HG03135 (cell line): ENCODE measurements around the gene OR2V2.
"Not testable (repeated sequence)": the region's sequence is repeated elsewhere in the genome, so short reads cannot be mapped to it uniquely, and the experiment has no call there.

Source experiments
- ATAC-seq: cut with Tn5 transposase; IDR thresholded peaks from one replicate; pipeline ENCODE4 v1.9.1; 2021; ENCODE audit warnings: mild to moderate bottlenecking, moderate library complexity; ENCODE audit not compliant: unreplicated experiment

The OR2V2 gene

DNA sequence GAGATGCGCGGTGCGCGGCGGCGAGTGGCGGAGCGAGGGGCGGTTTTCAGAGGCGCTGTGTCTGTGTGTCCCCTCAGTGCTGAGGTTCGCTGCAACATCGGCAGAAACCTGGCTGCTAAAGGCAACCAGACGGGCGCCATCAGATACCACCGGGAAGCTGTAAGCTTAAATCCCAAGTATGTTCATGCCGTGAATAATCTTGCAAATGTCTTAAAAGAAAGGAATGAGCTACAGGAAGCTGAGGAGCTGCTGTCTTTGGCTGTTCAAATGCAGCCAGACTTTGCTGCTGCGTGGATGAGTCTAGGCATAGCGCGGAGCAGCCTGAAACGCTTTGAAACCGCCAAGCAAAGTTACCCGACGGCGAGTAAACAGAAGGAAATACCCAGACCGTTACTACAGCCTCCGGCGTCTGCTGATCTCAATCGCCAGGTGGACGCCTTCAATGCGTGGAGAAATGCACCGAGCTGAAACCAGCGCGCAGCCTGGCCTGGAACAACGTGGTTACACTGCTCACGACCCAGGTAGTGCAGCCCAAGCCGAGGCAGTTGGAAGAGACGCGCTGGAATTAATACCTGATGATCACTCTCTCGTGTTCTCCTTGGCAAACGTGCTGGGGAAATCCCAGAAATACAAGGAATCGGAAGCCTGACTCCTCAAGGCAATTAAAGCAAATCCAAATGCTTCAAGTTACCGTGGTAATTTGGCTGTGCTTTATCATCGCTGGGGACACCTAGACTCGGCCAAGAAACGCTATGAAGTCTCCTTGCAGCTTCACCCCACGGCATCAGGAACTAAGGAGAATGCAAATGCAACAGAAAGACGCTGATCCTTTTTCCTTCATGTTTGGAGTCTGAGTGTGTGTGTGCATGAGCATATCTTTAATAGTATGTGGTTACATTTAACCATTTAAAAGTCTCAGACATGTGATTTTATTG, 32.3 kb upstream of the OR2V2 start:
- no peak for ATAC-seq

DNA sequence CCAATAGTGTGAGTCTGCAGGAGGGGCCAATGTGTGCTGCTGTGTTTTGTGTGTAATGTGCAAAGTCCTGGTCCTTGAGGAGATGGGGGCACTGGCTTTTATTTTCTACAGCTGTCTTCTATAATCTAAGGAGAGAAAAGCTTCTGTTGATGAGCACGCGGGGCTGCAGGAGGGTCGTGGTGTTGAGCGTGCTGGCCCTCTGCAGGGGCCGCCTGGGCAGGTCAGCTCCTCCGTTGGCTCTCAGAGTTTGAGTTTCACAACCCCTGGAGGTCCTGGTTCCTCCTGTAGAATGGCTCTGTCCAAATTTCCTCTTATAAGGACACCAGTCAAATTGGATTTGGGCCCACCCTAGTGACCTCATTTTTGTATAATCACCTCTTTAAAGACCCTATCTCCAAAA, 29.0 kb upstream of the OR2V2 start:
- no peak for ATAC-seq

DNA sequence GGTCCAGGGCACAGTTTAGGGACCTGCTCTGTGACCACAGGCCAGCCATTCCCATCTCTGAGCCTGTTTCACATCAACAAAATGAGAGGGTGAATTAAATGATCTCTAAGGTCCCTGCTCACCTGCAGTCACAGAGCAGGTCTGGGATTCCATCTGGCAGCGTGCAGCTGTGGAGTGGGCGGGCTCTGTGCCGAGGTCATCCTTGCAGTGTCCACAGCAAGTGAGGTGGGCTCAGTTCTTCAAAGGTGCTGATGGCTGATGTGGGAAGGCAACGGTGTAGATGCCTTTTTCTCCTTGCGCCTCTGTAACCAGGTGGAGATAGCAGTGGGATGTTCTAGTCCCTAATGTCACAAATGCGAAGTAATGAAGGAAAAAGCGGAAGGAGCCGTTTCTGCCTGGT, 28.3 kb upstream of the OR2V2 start:
- no peak for ATAC-seq

DNA sequence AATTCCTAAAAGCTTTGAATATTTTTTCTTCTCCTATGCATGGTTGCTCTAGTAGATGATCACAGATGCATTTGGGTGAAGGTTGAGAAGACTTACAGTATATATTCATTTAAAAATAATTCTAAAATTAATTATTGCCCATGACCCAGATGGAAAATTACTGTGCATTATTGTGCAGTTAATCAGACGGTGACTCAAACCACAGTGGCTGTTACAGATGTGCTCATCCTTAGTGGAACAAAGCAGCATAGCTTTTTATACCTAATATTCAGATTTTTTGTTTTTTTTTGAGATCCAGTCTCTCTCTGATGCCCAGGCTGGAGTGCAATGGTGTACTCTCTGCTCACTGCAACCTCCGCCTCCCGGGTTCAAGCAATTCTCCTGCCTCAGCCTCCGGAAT, 27.1 kb upstream of the OR2V2 start:
- ATAC-seq: no peak

DNA sequence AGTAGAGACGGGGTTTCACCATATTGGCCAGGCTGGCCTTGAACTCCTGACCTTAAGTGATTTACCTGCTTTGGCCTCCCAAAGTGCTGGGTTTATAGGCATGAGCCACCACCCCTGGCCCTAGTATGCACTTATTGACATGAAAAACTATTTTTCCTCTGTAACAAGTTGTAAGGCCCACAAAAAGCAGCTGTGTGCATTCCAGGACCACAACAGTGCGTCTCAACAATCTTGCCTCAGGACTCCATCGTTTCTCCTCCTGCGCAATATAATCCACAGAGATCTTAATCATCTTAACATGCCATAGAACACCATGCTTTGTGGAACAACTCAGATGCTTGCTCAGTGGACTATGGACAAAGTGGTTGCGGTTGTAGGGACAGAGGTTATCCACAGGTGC, 26.6 kb upstream of the OR2V2 start:
- no peak for ATAC-seq

DNA sequence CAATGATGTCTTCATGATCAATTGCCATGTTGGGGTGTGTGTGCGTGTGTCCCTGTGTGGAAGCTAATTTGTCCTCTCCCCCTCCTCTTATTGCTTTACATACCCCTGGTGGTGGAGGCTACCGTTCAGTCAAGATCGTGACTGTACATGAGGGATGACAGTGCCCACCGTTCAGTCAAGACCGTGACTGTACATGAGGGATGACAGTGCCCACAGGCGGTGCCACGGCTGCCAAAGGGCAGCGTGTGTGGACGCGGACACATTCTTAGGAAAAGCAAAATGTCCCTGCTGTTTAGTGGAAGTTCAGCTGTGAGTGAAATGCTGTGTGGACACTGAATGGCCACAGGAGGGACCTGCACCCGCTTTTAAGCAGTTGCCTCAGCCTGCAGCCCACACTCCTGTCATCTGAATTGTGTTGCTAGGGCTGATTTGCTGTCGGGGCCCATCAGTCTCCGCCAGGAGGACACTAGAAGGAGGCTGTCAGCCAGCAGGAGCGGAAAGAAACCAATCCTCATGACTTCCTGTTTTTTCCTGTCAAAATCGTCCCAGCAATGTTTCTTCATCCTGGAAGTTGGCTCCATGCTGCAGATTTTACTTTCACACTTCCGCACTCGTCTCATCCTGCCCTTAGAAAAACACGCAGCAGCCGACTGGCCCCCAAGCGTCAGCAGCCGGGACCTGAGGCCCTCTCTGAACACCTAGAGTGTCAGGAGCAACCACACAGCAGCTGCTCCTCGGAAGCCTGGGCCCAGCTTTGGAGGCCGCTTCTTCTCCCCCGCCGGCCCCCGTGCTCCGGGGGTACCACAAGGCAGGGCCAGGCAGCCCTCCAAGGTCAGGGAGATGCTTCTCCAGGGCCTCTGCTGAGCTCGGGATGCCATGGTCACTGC, 25.5 kb upstream of the OR2V2 start:
- no peak for ATAC-seq

DNA sequence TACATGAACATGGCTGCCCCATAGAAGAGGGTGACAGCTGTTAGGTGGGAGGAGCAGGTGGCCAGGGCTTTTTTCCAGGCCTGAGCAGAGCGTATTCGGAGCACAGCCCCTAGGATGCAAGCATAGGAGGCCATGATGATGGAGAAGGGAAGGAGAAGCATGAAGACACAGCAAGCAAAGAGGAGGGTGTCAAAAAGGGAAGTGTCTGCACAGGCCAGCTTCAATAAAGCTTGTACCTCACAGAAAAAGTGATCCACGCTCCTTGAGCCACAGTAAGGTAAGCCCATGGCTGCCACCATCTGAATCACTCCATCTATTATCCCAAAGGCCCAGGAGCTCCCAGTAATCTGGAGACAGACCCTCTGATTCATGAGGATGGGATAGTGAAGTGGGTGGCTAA, 22.9 kb upstream of the OR2V2 start:
- ATAC-seq: no peak

DNA sequence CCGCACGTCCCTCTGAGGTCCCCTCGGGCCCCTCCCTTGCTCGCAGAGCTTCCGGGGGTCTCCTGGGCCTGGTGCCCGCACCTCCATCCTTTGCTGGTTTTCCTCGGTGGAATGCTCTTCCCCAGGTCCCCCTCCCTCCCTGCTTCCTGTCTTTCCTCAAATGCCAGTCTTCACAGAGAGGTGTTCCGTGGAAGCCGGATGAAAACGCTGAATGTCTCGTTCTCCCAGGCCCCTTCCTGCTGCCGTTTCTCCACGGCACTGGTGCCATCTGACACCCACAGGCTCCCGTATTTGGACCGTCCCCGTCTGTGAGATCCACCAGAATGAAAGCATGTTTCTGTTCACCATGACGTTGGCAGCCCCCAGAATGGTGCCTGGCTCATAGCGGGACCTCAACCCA, 20.5 kb upstream of the OR2V2 start:
- no peak for ATAC-seq

DNA sequence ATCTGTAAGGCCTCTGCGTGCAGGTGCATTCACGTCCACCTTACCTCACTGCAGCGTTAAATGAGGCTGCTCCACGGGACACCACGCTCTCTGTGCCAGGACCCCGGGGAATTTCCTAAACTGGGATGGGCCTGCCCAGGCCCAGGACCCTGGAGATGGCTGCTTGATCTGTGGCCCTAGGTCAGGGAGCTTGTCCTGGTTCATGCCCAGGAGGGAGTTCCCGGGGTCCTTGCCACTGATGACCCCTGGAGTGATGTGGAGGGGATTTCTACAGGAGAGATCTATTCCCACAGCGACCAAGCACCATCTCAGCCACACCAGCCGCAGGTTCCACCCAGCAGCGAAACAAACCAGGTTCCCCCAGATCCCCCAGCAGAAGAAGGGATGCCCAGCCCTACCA, 19.9 kb upstream of the OR2V2 start:
- ATAC-seq: no peak

DNA sequence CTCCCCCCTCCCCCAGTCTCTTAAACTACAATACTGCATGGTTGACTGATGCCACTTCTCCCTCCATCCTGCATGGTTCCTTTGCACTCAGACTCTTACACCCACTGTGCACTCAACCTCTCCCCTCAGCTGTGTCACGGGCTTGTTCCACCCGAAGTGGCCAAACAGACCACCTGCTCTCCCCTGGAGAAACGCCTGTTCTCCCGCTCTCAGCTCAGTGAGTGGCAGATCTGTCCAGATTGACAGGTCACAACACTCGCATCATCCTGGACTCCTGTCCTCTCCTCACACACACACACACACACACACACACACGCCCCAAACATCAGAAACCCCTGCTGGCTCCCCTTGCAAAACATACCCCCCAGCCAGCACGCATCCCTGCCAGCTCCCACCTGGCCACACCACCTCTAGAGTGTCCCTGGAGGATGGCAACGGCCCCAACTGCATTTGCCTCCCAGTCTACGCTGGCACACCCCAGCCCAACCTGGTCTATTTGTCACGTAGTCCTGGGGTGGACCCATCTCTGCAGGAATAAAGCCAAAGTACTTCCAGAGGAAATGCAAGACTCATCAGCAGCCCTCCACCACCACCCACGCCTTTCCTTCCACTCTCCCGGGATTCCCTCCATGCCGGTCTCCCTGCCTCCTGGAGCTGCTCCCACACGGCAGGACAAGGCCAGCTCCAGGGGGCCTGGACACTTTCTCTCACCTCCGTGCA, 19.3 kb upstream of the OR2V2 start:
- no peak for ATAC-seq

DNA sequence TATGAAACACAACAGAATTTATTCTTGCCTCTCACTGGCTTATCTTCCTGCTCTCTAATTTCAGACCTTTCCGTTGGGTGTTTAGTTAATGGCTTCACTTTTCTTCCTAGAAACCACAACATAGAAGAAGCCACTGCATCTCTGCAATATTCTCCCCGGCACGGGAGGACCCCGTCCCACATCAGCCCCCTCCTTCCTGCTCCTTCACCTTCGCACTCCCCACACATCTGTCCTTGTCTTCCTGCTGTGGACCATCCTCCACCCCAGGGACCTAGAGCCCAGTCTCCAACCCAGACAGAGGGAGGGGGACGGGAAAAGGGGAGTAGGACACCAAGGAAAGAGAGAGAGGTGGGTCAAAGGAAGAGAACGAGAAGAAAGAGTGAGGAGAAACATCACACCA, 17.8 kb upstream of the OR2V2 start:
- no peak for ATAC-seq

DNA sequence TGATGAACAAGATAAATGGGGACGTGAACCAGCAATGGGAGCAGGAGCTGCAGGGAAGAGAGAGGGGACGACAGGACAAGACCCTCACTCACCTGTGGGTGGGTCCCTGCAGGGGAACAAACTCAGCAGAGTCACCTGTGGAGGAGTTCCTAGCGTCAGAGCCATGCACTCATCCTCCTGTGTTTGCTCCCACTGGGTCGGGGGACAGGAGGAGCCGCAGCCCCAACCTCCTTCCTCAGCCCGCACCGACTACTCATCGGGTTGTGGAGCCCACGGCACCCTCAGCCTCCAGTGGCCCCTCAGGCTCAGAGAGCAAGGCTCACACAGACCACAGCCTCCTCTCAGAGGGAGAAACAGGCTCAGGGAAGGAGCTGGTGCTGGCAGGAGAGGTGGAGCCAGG, 17.3 kb upstream of the OR2V2 start:
- not testable (repeated sequence) for ATAC-seq

DNA sequence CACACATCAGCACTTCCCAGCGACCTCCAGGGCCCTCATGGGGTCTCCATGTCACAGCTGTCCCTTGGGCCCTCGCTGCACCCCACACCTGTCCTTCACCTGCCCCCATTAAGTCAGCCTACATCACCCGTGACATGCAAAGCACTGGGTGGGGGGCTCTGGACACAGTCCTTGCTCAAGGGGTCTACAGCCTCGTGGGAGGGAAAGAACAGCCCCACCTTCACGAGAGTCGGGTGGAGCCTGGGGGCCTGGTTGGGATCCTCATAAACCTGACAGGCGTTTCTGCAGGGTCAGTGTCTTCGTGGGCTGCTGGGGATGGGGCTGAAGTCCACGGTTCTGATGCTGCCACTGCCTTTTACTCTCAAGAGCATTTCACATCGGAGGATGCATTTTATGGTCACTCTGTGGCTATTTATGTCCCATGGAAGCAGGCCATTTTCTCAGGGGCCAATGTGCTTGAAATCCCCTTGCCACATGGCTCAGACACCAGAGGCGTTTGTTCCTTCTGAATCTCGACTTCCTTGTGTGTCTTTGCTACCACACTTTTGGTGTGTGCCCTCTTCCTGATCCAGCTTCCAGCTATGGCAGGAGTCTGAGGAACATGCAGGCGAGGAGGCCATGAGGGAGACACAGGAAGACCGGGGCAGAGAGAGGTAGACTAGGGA, 16.4 kb upstream of the OR2V2 start, which contains the start of gene OR2V1:
Gene OR2V1, minus strand, starts transcription at position 338 of the 665 bp plus-strand sequence. CDS start 5,865 bp downstream, outside the sequence.
- no peak for ATAC-seq

DNA sequence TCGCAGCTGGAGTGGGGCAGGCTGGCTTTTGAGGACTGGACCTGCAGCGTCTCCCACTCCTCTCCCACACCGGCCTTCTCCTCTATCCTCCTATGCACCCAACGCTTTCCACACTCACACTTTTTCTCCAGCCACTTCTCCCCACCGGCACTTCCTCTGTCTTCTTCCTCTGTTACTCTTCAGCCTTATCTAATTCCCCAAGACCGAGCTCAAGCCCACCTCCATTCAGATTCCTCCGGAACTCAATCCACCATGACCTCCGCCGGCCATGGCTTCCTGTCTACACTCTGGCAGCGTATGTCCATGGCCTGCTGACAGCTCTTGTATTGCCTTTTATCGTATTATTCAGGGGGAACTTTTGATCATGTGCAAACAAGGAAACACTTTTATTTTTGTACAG, 15.9 kb upstream of the OR2V2 start:
- ATAC-seq: no peak

DNA sequence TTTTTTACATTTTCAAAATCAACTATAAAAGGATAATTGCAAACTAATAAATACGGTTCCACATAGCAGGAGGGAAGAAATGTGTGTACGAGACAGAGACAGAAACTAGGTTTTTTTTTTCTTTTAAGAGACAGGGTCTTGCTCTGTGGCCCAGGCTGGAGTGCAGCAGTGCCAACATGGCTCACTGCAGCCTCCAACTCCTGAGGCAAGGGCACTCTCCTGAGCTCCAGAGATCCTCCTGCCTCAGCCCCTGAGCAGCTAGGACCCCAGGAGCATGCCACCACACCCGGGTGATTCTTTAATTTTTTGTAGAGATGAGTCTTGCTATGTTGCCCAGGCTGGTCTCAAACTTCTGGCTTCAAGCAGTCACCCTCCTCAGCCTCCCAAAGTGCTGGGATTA, 14.3 kb upstream of the OR2V2 start:
- no peak for ATAC-seq

DNA sequence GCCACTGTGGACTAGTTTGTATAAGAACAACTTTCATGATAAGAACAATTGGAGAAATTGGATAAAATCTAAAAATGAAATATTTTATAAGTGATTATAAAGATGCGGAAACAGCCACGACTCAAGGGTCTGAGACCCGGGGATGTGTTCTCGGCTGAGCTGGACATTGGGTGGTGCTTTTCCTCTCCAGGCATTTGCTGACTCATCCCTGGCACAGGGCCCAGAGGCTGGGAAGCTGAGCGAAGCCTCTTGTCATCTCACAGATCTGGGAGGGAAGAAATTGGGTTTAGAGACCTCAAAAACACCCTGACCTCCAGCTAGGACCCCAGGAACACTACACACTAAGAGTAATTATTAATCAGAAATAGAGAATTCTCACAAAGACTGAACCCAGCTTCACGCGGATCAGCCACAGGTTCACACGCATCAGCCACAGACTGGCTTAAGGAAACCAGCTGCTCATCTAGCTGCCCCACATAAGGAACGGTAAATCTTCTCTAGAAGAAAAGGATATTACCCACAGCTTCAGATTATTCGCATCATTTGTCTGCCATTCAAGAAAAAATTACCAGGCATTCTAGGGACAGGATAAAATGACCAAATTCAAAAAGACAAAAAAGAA, 13.7 kb upstream of the OR2V2 start:
- no peak for ATAC-seq

DNA sequence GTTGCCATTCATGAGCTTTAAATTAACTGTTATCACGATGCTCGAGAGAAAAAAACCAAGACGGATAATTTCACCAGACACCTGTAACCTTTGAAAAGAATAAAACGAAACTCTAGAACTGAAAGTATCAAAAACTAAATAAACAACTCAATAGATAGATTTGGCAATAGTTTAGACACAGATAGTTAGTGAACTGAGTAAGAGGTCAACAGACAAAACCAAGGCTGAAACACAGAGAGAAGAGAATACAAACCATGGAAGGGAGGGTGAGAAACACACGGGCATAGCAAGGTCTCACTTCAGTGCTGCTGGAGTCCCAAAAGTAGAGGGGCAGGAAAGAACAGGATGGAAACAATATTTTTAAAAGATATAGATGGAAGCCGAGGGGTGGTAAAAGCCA, 13.1 kb upstream of the OR2V2 start:
- no peak for ATAC-seq

DNA sequence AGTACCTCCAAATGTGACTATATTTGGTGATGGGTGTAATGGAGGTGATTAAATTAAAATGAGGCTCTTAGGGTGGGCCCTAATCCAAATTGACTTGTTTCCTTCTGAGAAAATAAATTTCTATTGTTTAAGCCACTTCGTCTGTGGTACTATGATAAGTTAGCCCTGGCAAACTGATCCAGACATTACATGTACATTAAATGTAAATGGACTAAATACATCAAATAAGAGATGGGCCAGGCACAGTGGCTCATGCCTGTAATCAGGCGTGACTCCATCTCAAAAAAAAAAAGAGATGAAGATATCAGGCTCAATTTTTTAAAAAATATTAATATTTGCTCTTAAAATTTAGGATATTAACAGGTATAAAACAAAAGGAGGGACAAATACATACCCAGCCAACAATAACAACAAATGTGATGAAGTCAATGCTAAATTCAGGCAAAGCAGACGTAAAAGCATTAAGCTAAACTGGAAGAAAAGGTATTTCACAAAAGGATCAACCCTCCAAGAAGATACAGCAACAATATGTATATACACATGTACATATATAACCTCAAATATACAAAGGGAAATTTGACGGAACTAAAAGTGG, 10.9 kb upstream of the OR2V2 start:
- ATAC-seq: no peak

DNA sequence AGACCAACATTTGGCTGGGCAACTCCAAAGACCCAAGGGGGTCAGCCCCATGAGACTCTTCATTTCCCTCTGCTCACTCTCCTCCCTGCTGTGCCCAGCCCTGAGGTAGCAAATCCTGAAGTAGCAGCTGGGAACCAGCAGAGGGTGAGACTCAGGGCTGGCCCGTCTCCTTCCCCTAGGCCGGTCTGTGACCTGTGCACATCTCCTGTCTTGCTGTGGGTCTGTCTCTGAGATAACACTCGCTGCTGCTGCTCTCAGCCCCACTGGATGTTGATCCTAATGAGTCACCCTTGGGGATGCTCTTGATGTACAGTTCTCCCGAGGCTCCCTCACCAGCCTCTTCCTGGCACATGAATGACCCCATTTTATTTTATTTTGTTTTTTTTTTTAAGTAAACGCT, 9.1 kb upstream of the OR2V2 start:
- ATAC-seq: no peak

DNA sequence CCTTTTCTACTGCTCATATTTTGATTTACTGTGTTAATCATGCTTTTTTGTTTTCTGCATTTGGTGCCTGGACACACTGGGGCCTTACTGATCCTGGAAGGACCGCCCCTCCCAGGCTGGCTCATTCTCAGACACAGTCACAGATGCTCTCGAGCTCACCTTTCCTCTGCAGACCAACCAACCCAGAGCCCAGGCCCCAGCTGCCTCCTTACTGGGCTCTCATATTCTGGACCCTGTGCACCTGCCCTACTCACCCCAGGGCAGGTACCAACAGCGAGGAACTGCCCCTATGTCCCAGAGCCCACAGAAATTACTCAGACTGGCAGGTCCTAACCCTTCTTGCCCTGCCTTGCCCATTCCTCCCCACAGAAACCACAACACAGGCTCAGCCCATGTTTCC, 6.6 kb upstream of the OR2V2 start:
- ATAC-seq: no peak
